CD14-positive monocyte (primary cell): ENCODE results near the gene RNF220. TPM values are rescaled to one million over a fixed set of nuclear protein-coding genes. Genes with fewer than 3 reads are reported as not detected.

Source experiments
- DNase-seq, 3 donors: peaks; one replicate each; pipeline ENCODE4 v3.0.0-alpha.2; 2011 to 2022
- H2AFZ ChIP-seq: 2 replicates; pipeline ENCODE4 v1.6.0; 2012; ENCODE audit warnings: mild to moderate bottlenecking, low read depth, low read length, inconsistent platforms; ENCODE audit not compliant: insufficient read depth, poor library complexity, severe bottlenecking
- H3K27ac ChIP-seq, 2 donors: 1 replicate in 1 of 2; 2 replicates in 1 of 2; pipeline ENCODE4 v1.5.1; 2012 to 2013; ENCODE audit warnings: low read length in 2 of 2, control low read depth in 1 of 2, inconsistent platforms in 1 of 2, low read depth in 1 of 2, mild to moderate bottlenecking in 1 of 2
- H3K27me3 ChIP-seq, 2 donors: one replicate each; pipeline versions ENCODE4 v1.6.0 to v1.6.1; 2011 to 2013; ENCODE audit warnings: low read length in 2 of 2; ENCODE audit not compliant: control insufficient read depth in 2 of 2, insufficient read depth in 2 of 2
- H3K36me3 ChIP-seq, 2 donors: replicated peaks in 1 of 2; 1 replicate in 1 of 2; 2 replicates in 1 of 2; pipeline versions ENCODE4 v1.5.1 to v1.6.1; 2012 to 2013; ENCODE audit warnings: low read length in 2 of 2, control low read depth in 1 of 2, inconsistent platforms in 1 of 2, mild to moderate bottlenecking in 1 of 2; ENCODE audit not compliant: insufficient read depth in 2 of 2, control insufficient read depth in 1 of 2
- H3K4me1 ChIP-seq, 2 donors: 1 replicate in 1 of 2; 2 replicates in 1 of 2; pipeline versions ENCODE4 v1.5.1 to v1.6.1; 2012 to 2013; ENCODE audit warnings: low read length in 2 of 2, control low read depth in 1 of 2, inconsistent platforms in 1 of 2, mild to moderate bottlenecking in 1 of 2, moderate library complexity in 1 of 2; ENCODE audit not compliant: insufficient read depth in 2 of 2, control insufficient read depth in 1 of 2
- H3K4me2 ChIP-seq: replicated peaks from 2 replicates; pipeline ENCODE3; 2012; ENCODE audit warnings: low read length, moderate library complexity, mild to moderate bottlenecking; ENCODE audit not compliant: poor library complexity, severe bottlenecking; ENCODE audit errors: extremely low read depth
- H3K4me3 ChIP-seq, 3 experiments: fragments of 200-600 bp in 1 of 3; sonication (generic) in 1 of 3; replicated peaks in 1 of 3; 1 replicate in 2 of 3; 2 replicates in 1 of 3; pipeline ENCODE4 v1.5.1; 2011 to 2013; ENCODE audit warnings: low read length in 3 of 3, mild to moderate bottlenecking in 3 of 3, control low read depth in 2 of 3, low read depth in 2 of 3, inconsistent platforms in 1 of 3, moderate library complexity in 1 of 3
- H3K79me2 ChIP-seq: 2 replicates; pipeline ENCODE4 v1.6.0; 2012; ENCODE audit warnings: mild to moderate bottlenecking, control low read depth, inconsistent platforms, low read length, moderate library complexity; ENCODE audit not compliant: insufficient read depth
- H3K9ac ChIP-seq: 2 replicates; pipeline ENCODE4 v1.6.0; 2017; ENCODE audit warnings: low read length, mild to moderate bottlenecking; ENCODE audit not compliant: insufficient read depth, poor library complexity, severe bottlenecking
- H3K9me3 ChIP-seq, 2 donors: replicated peaks in 1 of 2; 1 replicate in 1 of 2; 2 replicates in 1 of 2; pipeline versions ENCODE4 v1.5.1 to v1.6.1; 2012 to 2013; ENCODE audit warnings: low read length in 2 of 2, control low read depth in 1 of 2; ENCODE audit not compliant: control insufficient read depth in 1 of 2, insufficient read depth in 1 of 2
- H4K20me1 ChIP-seq: 2 replicates; pipeline ENCODE4 v1.6.0; 2012; ENCODE audit warnings: mild to moderate bottlenecking, low read length, control low read depth, moderate library complexity; ENCODE audit not compliant: insufficient read depth
- H3K27ac Mint-ChIP-seq, 7 donors: one replicate each; pipeline ENCODE4 v1.8.0; 2020; ENCODE audit warnings: mild to moderate bottlenecking in 7 of 7, mixed read lengths in 7 of 7, moderate library complexity in 6 of 7, inconsistent platforms in 2 of 7
- H3K27me3 Mint-ChIP-seq, 3 donors: one replicate each; pipeline ENCODE4 v1.8.0; 2021 to 2022; ENCODE audit warnings: low read depth in 3 of 3, mild to moderate bottlenecking in 3 of 3, mixed read lengths in 3 of 3, moderate library complexity in 3 of 3, inconsistent platforms in 1 of 3
- H3K36me3 Mint-ChIP-seq, 2 donors: one replicate each; pipeline ENCODE4 v1.8.0; 2020; ENCODE audit warnings: mixed read lengths in 2 of 2, inconsistent platforms in 1 of 2, mild to moderate bottlenecking in 1 of 2
- H3K4me1 Mint-ChIP-seq: one replicate; pipeline ENCODE4 v1.8.0; 2020; ENCODE audit warnings: mild to moderate bottlenecking, mixed read lengths
- H3K4me3 Mint-ChIP-seq, 2 donors: one replicate each; pipeline ENCODE4 v1.8.0; 2020; ENCODE audit warnings: mild to moderate bottlenecking in 2 of 2, mixed read lengths in 2 of 2, moderate library complexity in 1 of 2
- H3K9me3 Mint-ChIP-seq, 7 donors: one replicate each; pipeline ENCODE4 v1.8.0; 2020 to 2022; ENCODE audit warnings: mixed read lengths in 7 of 7, mild to moderate bottlenecking in 6 of 7, moderate library complexity in 6 of 7, inconsistent platforms in 2 of 7
- CTCF ChIP-seq: fragments of 200-600 bp; IDR thresholded peaks from one replicate; pipeline ENCODE4 v1.8.0; 2022; ENCODE audit warnings: antibody characterized with exemption, mild to moderate bottlenecking
- WGBS: methylation state at CpG from one replicate; pipeline ENCODE4 v1.1.5; 2013; ENCODE audit warnings: missing lambda C conversion rate; ENCODE audit not compliant: insufficient coverage; 5-methylcytosine and 5-hydroxymethylcytosine counted together
- intact Hi-C, 2 donors: fragments of 100-400 bp; cut with micrococcal nuclease; formaldehyde crosslinking; loops; one replicate each; pipeline versions ENCODE4 v1.15.0 to v1.15.1; 2023
- polyA plus RNA-seq, 3 donors: library from polyadenylated mRNA; depleted of rRNA in 1 of 3; unstranded in 2 of 3; stranded (reverse) in 1 of 3; fragments of 300-500 nt in 2 of 3; fragments of >200 nt in 1 of 3; fragmentation: Illumina TruSeq in 2 of 3; gene quantifications; 1 replicate in 2 of 3; 2 replicates in 1 of 3; pipeline ENCODE4 v1.2.3, GENCODE V29; 2012 to 2021

Gene RNF220
- polyA plus RNA-seq, 3 donors, result 39.4 to 133 (median 49.4) TPM

- no peaks in the 10 kb centered on the region for H4K20me1 ChIP-seq
- Mint-ChIP-seq H3K4me1 (peaks cover 18% of the 10 kb centered on the region), H3K27ac (no peak overlapping the region), H3K4me3 (no peak overlapping the region), H3K9me3 (peaks cover 0 to 4% (median 0%) of the 10 kb centered on the region in 7 donors), H3K36me3 (peaks cover 0 to 2% of the 10 kb centered on the region in 2 donors), H3K27me3 (peaks cover 1 to 4% (median 1%) of the 10 kb centered on the region in 3 donors)
- no peak overlapping the region for H3K4me2 ChIP-seq
- H3K36me3 ChIP-seq, result no peaks in the 10 kb centered on the region
- H3K79me2 ChIP-seq, result no peaks in the 10 kb centered on the region
- H3K4me1 ChIP-seq, result peaks cover 12 to 18% of the 10 kb centered on the region in 2 donors
- no peak overlapping the region for H3K9ac ChIP-seq
- no peaks in the 10 kb centered on the region for H3K9me3 ChIP-seq
- intact Hi-C loops, result no loop called here
- no peaks in the 10 kb centered on the region for H3K27me3 ChIP-seq
- DNase-seq, result no peak
- no peak overlapping the region for H2AFZ ChIP-seq
- no peak for TF ChIP-seq CTCF
- H3K27ac ChIP-seq, result no peak overlapping the region
- no peak overlapping the region for H3K4me3 ChIP-seq
Observed at GRCh38 chr1:44476891-44477290, 71.8 kb downstream of the RNF220 start.

- H3K9ac ChIP-seq, result no peak overlapping the region
- H3K27ac Mint-ChIP-seq, result no peak overlapping the region
- H3K36me3 ChIP-seq, result no peaks in the 10 kb centered on the region
- peaks cover 0 to 5% (median 1%) of the 10 kb centered on the region in 3 donors for H3K27me3 Mint-ChIP-seq
- no peak for DNase-seq
- peak overlapping the region; percentile 50 for H2AFZ ChIP-seq
- 90% methylated on average over 2 of the region's 2 CpGs for WGBS
- no peaks in the 10 kb centered on the region for H3K9me3 ChIP-seq
- no peak for TF ChIP-seq CTCF
- H3K4me1 ChIP-seq, result peaks cover 33 to 43% of the 10 kb centered on the region in 2 donors
- no peaks in the 10 kb centered on the region for H4K20me1 ChIP-seq
- no peaks in the 10 kb centered on the region for H3K36me3 Mint-ChIP-seq
- no peaks in the 10 kb centered on the region for H3K27me3 ChIP-seq
- no peaks in the 10 kb centered on the region for H3K9me3 Mint-ChIP-seq
- H3K4me1 Mint-ChIP-seq, result peaks cover 42% of the 10 kb centered on the region
- no peak overlapping the region for H3K4me3 ChIP-seq
- H3K4me2 ChIP-seq, result no peak overlapping the region
- no peaks in the 10 kb centered on the region for H3K79me2 ChIP-seq
- no peak overlapping the region for H3K27ac ChIP-seq
- intact Hi-C loops, result no loop called here
- peak overlapping the region in 1 of 2 donors; percentile 3 for H3K4me3 Mint-ChIP-seq
Observed at GRCh38 chr1:44481701-44482100, 76.6 kb downstream of the RNF220 start.
